ENCODE data around the gene KISS1R. TPM values are rescaled to one million over a fixed set of nuclear protein-coding genes. Genes with fewer than 3 reads are reported as not detected.

KISS1R gene
- polyA plus RNA-seq, 1 donor (not counting 4 experiments of a cell fraction or from before 2014, with no cell fraction given) = not detected

DNA sequence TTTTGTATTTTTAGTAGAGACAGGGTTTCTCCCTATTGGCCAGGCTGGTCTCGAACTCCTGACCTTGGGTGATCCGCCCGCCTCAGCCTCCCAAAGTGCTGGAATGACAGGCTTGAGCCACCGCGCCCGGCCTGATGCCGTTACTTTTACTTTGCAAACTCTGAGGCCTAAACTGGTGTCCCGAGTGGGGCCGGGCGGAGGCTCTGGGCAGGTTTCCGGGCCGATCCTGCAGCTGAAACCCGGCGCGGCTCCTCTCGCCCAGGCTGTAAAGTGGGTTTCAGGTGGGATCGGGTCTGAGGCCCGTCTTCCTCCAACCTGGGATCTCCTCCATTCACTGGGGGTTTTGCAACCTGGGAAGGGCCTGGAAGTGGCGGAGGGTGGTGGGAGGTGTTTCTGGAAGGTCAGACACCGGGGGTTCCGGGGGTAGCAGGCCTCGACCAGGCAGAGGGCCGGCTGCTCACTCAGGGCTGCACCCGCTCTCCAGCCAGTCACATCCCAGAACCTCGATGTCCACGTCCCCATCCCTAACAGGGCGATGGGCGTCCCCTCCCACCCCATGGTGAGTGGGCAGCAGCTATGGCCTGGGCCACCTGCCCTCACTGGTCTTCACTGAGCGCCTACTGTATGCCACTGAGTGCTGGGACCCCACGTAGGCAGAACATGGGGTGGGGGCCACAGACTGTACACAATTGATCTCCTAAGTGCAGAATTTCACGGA, 45.7 kb downstream of the KISS1R start:
- no peak overlapping the region for H3K4me3 ChIP-seq (ENCODE audit: control insufficient read depth in 2 of 3, extremely low read depth in 1 of 3, insufficient read depth in 2 of 3, low read depth in 1 of 3, low read length in 3 of 3)
- TF ChIP-seq, protein P1, sequence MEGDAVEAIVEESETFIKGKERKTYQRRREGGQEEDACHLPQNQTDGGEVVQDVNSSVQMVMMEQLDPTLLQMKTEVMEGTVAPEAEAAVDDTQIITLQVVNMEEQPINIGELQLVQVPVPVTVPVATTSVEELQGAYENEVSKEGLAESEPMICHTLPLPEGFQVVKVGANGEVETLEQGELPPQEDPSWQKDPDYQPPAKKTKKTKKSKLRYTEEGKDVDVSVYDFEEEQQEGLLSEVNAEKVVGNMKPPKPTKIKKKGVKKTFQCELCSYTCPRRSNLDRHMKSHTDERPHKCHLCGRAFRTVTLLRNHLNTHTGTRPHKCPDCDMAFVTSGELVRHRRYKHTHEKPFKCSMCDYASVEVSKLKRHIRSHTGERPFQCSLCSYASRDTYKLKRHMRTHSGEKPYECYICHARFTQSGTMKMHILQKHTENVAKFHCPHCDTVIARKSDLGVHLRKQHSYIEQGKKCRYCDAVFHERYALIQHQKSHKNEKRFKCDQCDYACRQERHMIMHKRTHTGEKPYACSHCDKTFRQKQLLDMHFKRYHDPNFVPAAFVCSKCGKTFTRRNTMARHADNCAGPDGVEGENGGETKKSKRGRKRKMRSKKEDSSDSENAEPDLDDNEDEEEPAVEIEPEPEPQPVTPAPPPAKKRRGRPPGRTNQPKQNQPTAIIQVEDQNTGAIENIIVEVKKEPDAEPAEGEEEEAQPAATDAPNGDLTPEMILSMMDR (optimal IDR thresholded peaks at IDR 0.05 in 1 of 3, IDR thresholded peaks at IDR 0.05 in 1 of 3, conservative IDR thresholded peaks at IDR 0.05 in 1 of 3; ENCODE audit: extremely low read depth in 1 of 3, insufficient read depth in 2 of 3, low read length in 3 of 3) = no peak
- TF ChIP-seq EZH2 (IDR thresholded peaks at IDR 0.05; ENCODE audit: low read length) = no peak
- H3K36me3 ChIP-seq (ENCODE audit: control insufficient read depth in 2 of 2, extremely low read depth in 1 of 2, insufficient read depth in 2 of 2, low read length in 2 of 2) = peaks cover 3 to 11% of the 10 kb centered on the region in 2 experiments
- no peak overlapping the region for H3K4me2 ChIP-seq (ENCODE audit: control insufficient read depth, extremely low read depth, insufficient read depth, low read depth, low read length)
- no peak overlapping the region for H3K9ac ChIP-seq (ENCODE audit: control insufficient read depth, extremely low read depth, insufficient read depth, low read length)
- no peak for DNase-seq (ENCODE audit: low read depth, low spot score)
- H3K79me2 ChIP-seq (ENCODE audit: control insufficient read depth, insufficient read depth, low read length) = no peaks in the 10 kb centered on the region
- H3K9me3 ChIP-seq (ENCODE audit: control insufficient read depth, low read depth, low read length) = peaks cover 2% of the 10 kb centered on the region
- no peaks in the 10 kb centered on the region for H3K27me3 ChIP-seq (ENCODE audit: control insufficient read depth, extremely low read depth, insufficient read depth, low read length)
- peaks cover 5% of the 10 kb centered on the region for H3K4me1 ChIP-seq (ENCODE audit: control insufficient read depth, extremely low read depth, insufficient read depth, low read length)
- FAIRE-seq = no peak
- no peaks in the 10 kb centered on the region for H3K9me1 ChIP-seq (ENCODE audit: control insufficient read depth, extremely low read depth, insufficient read depth, low read length)
- no peak overlapping the region for H3K27ac ChIP-seq (ENCODE audit: control insufficient read depth, insufficient read depth, low read length)
- H2AFZ ChIP-seq (ENCODE audit: control insufficient read depth, low read length) = no peak overlapping the region
- H4K20me1 ChIP-seq (ENCODE audit: control insufficient read depth, extremely low read depth, insufficient read depth, low read length) = no peaks in the 10 kb centered on the region
- dilution Hi-C loops (cut with MboI; ENCODE audit: extremely low pct_ligation_motif_present, low sequenced_read_pairs) = no loop called here

- TF ChIP-seq EZH2 (IDR thresholded peaks at IDR 0.05; ENCODE audit: low read length) = no peak
- TF ChIP-seq, protein P1 (optimal IDR thresholded peaks at IDR 0.05 in 1 of 3, IDR thresholded peaks at IDR 0.05 in 1 of 3, conservative IDR thresholded peaks at IDR 0.05 in 1 of 3; ENCODE audit: extremely low read depth in 1 of 3, insufficient read depth in 2 of 3, low read length in 3 of 3) = no peak
- Histone ChIP-seq H3K9me1 (ENCODE audit: control insufficient read depth, extremely low read depth, insufficient read depth, low read length) (no peaks in the 10 kb centered on the region), H3K36me3 (ENCODE audit: control insufficient read depth in 2 of 2, extremely low read depth in 1 of 2, insufficient read depth in 2 of 2, low read length in 2 of 2) (peaks cover 3 to 11% of the 10 kb centered on the region in 2 experiments), H3K4me1 (ENCODE audit: control insufficient read depth, extremely low read depth, insufficient read depth, low read length) (peaks cover 5% of the 10 kb centered on the region), H3K9ac (ENCODE audit: control insufficient read depth, extremely low read depth, insufficient read depth, low read length) (no peak overlapping the region), H3K9me3 (ENCODE audit: control insufficient read depth, low read depth, low read length) (peaks cover 2% of the 10 kb centered on the region), H3K27ac (ENCODE audit: control insufficient read depth, insufficient read depth, low read length) (no peak overlapping the region), H4K20me1 (ENCODE audit: control insufficient read depth, extremely low read depth, insufficient read depth, low read length) (no peaks in the 10 kb centered on the region), H3K4me3 (ENCODE audit: control insufficient read depth in 2 of 3, extremely low read depth in 1 of 3, insufficient read depth in 2 of 3, low read depth in 1 of 3, low read length in 3 of 3) (no peak overlapping the region), H2AFZ (ENCODE audit: control insufficient read depth, low read length) (no peak overlapping the region), H3K27me3 (ENCODE audit: control insufficient read depth, extremely low read depth, insufficient read depth, low read length) (no peaks in the 10 kb centered on the region), H3K4me2 (ENCODE audit: control insufficient read depth, extremely low read depth, insufficient read depth, low read depth, low read length) (no peak overlapping the region), H3K79me2 (ENCODE audit: control insufficient read depth, insufficient read depth, low read length) (no peaks in the 10 kb centered on the region)
- DNase-seq (ENCODE audit: low read depth, low spot score) = no peak
- FAIRE-seq = no peak
- dilution Hi-C loops (cut with MboI; ENCODE audit: extremely low pct_ligation_motif_present, low sequenced_read_pairs) = no loop called here
Observed at GRCh38 chr19:963486-963951, 46.4 kb downstream of the KISS1R start.
